Endothelial cell (in vitro differentiated cells): ENCODE data around the gene ZBTB8OS. TPM values are rescaled to one million over a fixed set of nuclear protein-coding genes. Genes with fewer than 3 reads are reported as not detected.

Source experiments
- DNase-seq: peaks from one replicate; pipeline ENCODE4 v3.0.0; 2021; ENCODE audit warnings: low spot score
- H3K27ac Mint-ChIP-seq: one replicate; pipeline ENCODE4 v1.8.0; 2021; ENCODE audit warnings: mixed read lengths, inconsistent platforms; ENCODE audit not compliant: unreplicated experiment
- H3K27me3 Mint-ChIP-seq: one replicate; pipeline ENCODE4 v1.8.0; 2021; ENCODE audit warnings: mild to moderate bottlenecking, moderate library complexity, mixed read lengths, inconsistent platforms; ENCODE audit not compliant: unreplicated experiment
- H3K36me3 Mint-ChIP-seq: one replicate; pipeline ENCODE4 v1.8.0; 2021; ENCODE audit warnings: mild to moderate bottlenecking, low read depth, mixed read lengths, inconsistent platforms; ENCODE audit not compliant: unreplicated experiment
- H3K4me1 Mint-ChIP-seq: one replicate; pipeline ENCODE4 v1.8.0; 2021; ENCODE audit warnings: mild to moderate bottlenecking, mixed read lengths, inconsistent platforms; ENCODE audit not compliant: unreplicated experiment
- H3K4me3 Mint-ChIP-seq: one replicate; pipeline ENCODE4 v1.8.0; 2021; ENCODE audit warnings: mild to moderate bottlenecking, mixed read lengths, inconsistent platforms; ENCODE audit not compliant: unreplicated experiment
- H3K9me3 Mint-ChIP-seq: one replicate; pipeline ENCODE4 v1.8.0; 2021; ENCODE audit warnings: mixed read lengths, inconsistent platforms; ENCODE audit not compliant: unreplicated experiment
- CTCF ChIP-seq: fragments of 200-600 bp; sonication (generic); IDR thresholded peaks from one replicate; pipeline ENCODE4 v1.5.0; 2021; ENCODE audit warnings: antibody characterized with exemption; ENCODE audit not compliant: unreplicated experiment
- total RNA-seq: library from RNA; stranded (reverse); fragmentation: NEBNext Ultra II Directional; extraction: Animal tissue kit (Norgen Biotek cat#: 25700); gene quantifications from one replicate; pipeline ENCODE4 v1.2.1, GENCODE V29; 2021; ENCODE audit not compliant: unreplicated experiment

Gene ZBTB8OS
- total RNA-seq, 1 donor from 2014 or later = 30.2 TPM

- no peak for DNase-seq
- H3K27ac Mint-ChIP-seq = no peak overlapping the region
- H3K4me3 Mint-ChIP-seq = no peak overlapping the region
- H3K9me3 Mint-ChIP-seq = no peaks in the 10 kb centered on the region
- TF ChIP-seq CTCF = no peak
- H3K27me3 Mint-ChIP-seq = no peaks in the 10 kb centered on the region
- no peaks in the 10 kb centered on the region for H3K36me3 Mint-ChIP-seq
- H3K4me1 Mint-ChIP-seq = no peaks in the 10 kb centered on the region
Observed at GRCh38 chr1:32626176-32626575, 24.2 kb downstream of the ZBTB8OS start.

GRCh38 chr1:32623775-32624174, 26.6 kb downstream of the ZBTB8OS start:
- no peak for DNase-seq
- Mint-ChIP-seq H3K4me3 (no peak overlapping the region), H3K4me1 (no peaks in the 10 kb centered on the region), H3K27me3 (no peaks in the 10 kb centered on the region), H3K9me3 (no peaks in the 10 kb centered on the region), H3K36me3 (peaks cover 4% of the 10 kb centered on the region), H3K27ac (no peak overlapping the region)
- TF ChIP-seq CTCF = no peak

- H3K4me1 Mint-ChIP-seq = no peaks in the 10 kb centered on the region
- TF ChIP-seq CTCF = no peak
- no peak overlapping the region for H3K27ac Mint-ChIP-seq
- no peak overlapping the region for H3K4me3 Mint-ChIP-seq
- H3K9me3 Mint-ChIP-seq = no peaks in the 10 kb centered on the region
- H3K27me3 Mint-ChIP-seq = no peaks in the 10 kb centered on the region
- no peak for DNase-seq
- peaks cover 4% of the 10 kb centered on the region for H3K36me3 Mint-ChIP-seq
Observed at GRCh38 chr1:32622806-32623681, 27.3 kb downstream of the ZBTB8OS start.

- no peak for DNase-seq
- H3K27ac Mint-ChIP-seq = no peak overlapping the region
- no peaks in the 10 kb centered on the region for H3K9me3 Mint-ChIP-seq
- no peaks in the 10 kb centered on the region for H3K27me3 Mint-ChIP-seq
- H3K4me1 Mint-ChIP-seq = no peaks in the 10 kb centered on the region
- H3K36me3 Mint-ChIP-seq = peaks cover 4% of the 10 kb centered on the region
- TF ChIP-seq CTCF = no peak
- H3K4me3 Mint-ChIP-seq = no peak overlapping the region
Observed at GRCh38 chr1:32622205-32622604, 28.1 kb downstream of the ZBTB8OS start.
